ENCODE data around the gene IRGQ. TPM values are rescaled to one million over a fixed set of nuclear protein-coding genes. Genes with fewer than 3 reads are reported as not detected.
A peak's percentile ranks its signal among the peaks of the same experiment; 100 is the strongest.

IRGQ gene
- total RNA-seq, 1 experiment from 2014 or later = 38.1 TPM

DNA sequence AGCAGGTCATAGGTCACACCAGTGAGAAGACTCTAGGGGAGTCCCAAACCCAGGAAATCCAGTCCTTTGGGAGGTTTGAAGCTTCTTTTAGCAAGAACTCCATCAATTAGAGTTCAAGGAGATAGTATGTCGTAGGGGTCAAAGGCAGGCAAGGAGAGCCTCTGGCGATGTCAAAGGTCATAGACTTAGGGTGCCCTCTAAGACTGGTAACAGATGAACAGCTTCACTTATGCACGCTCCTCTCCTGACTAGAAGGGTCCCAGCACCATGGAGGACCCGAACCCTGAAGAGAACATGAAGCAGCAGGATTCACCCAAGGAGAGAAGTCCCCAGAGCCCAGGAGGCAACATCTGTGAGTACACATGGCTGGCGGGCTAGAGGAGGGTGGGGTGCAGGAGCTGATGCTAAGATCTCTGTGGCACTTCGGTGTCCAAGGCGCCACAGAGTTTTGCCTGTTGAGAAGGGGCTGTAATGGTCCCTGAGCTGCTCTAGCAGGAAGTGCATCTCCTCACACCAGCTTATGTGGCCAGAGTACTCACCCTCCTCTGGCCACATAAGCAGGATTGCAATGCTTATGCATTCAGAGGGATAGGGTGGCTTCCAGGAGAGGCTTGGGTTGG, 1.0 kb upstream of the IRGQ start:
- H3K4me1 Mint-ChIP-seq = peaks cover 17% of the 10 kb centered on the region
- ATAC-seq (no peak), DNase-seq (ENCODE audit: low spot score) (no peak)
- peak overlapping the region; percentile 99 for H3K27ac Mint-ChIP-seq
- no peaks in the 10 kb centered on the region for H3K9me3 Mint-ChIP-seq
- TF ChIP-seq, protein P1, sequence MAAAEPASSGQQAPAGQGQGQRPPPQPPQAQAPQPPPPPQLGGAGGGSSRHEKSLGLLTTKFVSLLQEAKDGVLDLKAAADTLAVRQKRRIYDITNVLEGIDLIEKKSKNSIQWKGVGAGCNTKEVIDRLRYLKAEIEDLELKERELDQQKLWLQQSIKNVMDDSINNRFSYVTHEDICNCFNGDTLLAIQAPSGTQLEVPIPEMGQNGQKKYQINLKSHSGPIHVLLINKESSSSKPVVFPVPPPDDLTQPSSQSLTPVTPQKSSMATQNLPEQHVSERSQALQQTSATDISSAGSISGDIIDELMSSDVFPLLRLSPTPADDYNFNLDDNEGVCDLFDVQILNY (CRISPR knock-in tag; IDR thresholded peaks at IDR 0.05) = no peak
- TF ChIP-seq ESRRA (CRISPR knock-in tag; IDR thresholded peaks at IDR 0.05; ENCODE audit: borderline replicate concordance) (no peak), OVOL2 (CRISPR knock-in tag; IDR thresholded peaks at IDR 0.05; ENCODE audit: borderline replicate concordance) (no peak), KAT7 (CRISPR knock-in tag; IDR thresholded peaks at IDR 0.05; ENCODE audit: borderline replicate concordance) (no peak), MYBL2 (CRISPR knock-in tag; IDR thresholded peaks at IDR 0.05) (no peak)
- TF ChIP-seq, protein P2, sequence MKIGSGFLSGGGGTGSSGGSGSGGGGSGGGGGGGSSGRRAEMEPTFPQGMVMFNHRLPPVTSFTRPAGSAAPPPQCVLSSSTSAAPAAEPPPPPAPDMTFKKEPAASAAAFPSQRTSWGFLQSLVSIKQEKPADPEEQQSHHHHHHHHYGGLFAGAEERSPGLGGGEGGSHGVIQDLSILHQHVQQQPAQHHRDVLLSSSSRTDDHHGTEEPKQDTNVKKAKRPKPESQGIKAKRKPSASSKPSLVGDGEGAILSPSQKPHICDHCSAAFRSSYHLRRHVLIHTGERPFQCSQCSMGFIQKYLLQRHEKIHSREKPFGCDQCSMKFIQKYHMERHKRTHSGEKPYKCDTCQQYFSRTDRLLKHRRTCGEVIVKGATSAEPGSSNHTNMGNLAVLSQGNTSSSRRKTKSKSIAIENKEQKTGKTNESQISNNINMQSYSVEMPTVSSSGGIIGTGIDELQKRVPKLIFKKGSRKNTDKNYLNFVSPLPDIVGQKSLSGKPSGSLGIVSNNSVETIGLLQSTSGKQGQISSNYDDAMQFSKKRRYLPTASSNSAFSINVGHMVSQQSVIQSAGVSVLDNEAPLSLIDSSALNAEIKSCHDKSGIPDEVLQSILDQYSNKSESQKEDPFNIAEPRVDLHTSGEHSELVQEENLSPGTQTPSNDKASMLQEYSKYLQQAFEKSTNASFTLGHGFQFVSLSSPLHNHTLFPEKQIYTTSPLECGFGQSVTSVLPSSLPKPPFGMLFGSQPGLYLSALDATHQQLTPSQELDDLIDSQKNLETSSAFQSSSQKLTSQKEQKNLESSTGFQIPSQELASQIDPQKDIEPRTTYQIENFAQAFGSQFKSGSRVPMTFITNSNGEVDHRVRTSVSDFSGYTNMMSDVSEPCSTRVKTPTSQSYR (CRISPR knock-in tag; IDR thresholded peaks at IDR 0.05) = no peak
- TF ChIP-seq, protein P3, sequence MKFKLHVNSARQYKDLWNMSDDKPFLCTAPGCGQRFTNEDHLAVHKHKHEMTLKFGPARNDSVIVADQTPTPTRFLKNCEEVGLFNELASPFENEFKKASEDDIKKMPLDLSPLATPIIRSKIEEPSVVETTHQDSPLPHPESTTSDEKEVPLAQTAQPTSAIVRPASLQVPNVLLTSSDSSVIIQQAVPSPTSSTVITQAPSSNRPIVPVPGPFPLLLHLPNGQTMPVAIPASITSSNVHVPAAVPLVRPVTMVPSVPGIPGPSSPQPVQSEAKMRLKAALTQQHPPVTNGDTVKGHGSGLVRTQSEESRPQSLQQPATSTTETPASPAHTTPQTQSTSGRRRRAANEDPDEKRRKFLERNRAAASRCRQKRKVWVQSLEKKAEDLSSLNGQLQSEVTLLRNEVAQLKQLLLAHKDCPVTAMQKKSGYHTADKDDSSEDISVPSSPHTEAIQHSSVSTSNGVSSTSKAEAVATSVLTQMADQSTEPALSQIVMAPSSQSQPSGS (CRISPR knock-in tag; IDR thresholded peaks at IDR 0.05; ENCODE audit: borderline replicate concordance, low read depth) = no peak
- TF ChIP-seq, protein P4, sequence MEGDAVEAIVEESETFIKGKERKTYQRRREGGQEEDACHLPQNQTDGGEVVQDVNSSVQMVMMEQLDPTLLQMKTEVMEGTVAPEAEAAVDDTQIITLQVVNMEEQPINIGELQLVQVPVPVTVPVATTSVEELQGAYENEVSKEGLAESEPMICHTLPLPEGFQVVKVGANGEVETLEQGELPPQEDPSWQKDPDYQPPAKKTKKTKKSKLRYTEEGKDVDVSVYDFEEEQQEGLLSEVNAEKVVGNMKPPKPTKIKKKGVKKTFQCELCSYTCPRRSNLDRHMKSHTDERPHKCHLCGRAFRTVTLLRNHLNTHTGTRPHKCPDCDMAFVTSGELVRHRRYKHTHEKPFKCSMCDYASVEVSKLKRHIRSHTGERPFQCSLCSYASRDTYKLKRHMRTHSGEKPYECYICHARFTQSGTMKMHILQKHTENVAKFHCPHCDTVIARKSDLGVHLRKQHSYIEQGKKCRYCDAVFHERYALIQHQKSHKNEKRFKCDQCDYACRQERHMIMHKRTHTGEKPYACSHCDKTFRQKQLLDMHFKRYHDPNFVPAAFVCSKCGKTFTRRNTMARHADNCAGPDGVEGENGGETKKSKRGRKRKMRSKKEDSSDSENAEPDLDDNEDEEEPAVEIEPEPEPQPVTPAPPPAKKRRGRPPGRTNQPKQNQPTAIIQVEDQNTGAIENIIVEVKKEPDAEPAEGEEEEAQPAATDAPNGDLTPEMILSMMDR (IDR thresholded peaks at IDR 0.05) = no peak
- TF ChIP-seq, protein P5, sequence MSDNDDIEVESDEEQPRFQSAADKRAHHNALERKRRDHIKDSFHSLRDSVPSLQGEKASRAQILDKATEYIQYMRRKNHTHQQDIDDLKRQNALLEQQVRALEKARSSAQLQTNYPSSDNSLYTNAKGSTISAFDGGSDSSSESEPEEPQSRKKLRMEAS (CRISPR knock-in tag; IDR thresholded peaks at IDR 0.05) = no peak
- ChIA-PET CTCF (interaction anchor here (1.5 to 6.9 kb wide), 9 partner anchors 22 to 158 kb away, joined by 4 to 140 read pairs (median 24); partner anchors contain the start of genes PINLYP, XRCC1 and ZNF575), POLR2A (interaction anchor here (1.3 kb wide), 1 partner anchor 38 kb away, joined by 4 read pairs; no protein-coding TSS in a partner anchor)
- no peaks in the 10 kb centered on the region for H3K27me3 Mint-ChIP-seq (ENCODE audit: low read depth)
- H3K4me3 Mint-ChIP-seq = peak overlapping the region; percentile 99
- H3K36me3 Mint-ChIP-seq = peaks cover 10% of the 10 kb centered on the region

DNA sequence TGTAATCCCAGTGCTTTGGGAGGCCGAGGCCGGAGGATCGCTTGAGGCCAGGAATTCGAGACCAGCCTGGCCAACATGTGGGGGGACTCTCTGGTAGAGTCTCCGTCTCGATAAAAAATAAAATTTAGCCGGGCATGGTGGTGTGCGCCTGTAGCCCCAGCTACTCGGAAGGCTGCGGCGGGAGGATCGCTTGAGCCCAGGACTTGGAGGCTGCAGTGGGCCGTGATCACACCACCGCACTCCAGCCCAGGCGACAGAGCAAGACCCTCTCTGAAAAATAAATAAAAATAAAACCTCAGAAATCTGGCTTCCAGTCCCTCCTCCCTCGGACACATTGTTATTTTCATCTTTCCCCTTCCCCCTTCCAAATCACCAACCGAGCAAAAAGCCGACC, 332 bp downstream of the IRGQ start:
- H3K27me3 Mint-ChIP-seq (ENCODE audit: low read depth) = no peaks in the 10 kb centered on the region
- DNase-seq (ENCODE audit: low spot score) (no peak), ATAC-seq (peak; percentile 1; the same call in 1 of the 2 replicates)
- CTCF ChIA-PET = interaction anchor here (0.7 to 6.9 kb wide), 32 partner anchors 12 to 214 kb away, joined by 3 to 140 read pairs (median 4); partner anchors contain the start of genes PHLDB3, PINLYP, PLAUR and XRCC1
- POLR2A ChIA-PET = interaction anchor here (0.7 to 1.8 kb wide), 11 partner anchors 11 to 92 kb away, joined by 3 to 12 read pairs (median 4); partner anchors contain the start of genes PHLDB3 and XRCC1
- H3K36me3 Mint-ChIP-seq = peaks cover 10% of the 10 kb centered on the region
- peak overlapping the region; percentile 99 for H3K27ac Mint-ChIP-seq
- no peaks in the 10 kb centered on the region for H3K9me3 Mint-ChIP-seq
- peaks cover 17% of the 10 kb centered on the region for H3K4me1 Mint-ChIP-seq
- H3K4me3 Mint-ChIP-seq = peak overlapping the region; percentile 99
- TF ChIP-seq GTF2I (CRISPR knock-in tag; conservative IDR thresholded peaks at IDR 0.05) (peak; percentile 82; the same call in 1 of the 2 replicates), JUN (CRISPR knock-in tag; IDR thresholded peaks at IDR 0.05) (no peak)

Data from WTC11 (cell line).